Activated T-helper 9 cell treated with anti-CD3 and anti-CD28 coated beads, Interleukin-2, amount 50 U/mL, for 16 hours (primary cell): ENCODE measurements around the gene CRADD.
A peak's percentile ranks its signal among the peaks of the same experiment; 100 is the strongest.
"Not testable (repeated sequence)": the region's sequence is repeated elsewhere in the genome, so short reads cannot be mapped to it uniquely, and the experiment has no call there.

Experiments used
- DNase-seq: peaks from one replicate; pipeline ENCODE4 v3.0.0-alpha.2; 2020; ENCODE audit warnings: low read depth

CRADD gene

DNA sequence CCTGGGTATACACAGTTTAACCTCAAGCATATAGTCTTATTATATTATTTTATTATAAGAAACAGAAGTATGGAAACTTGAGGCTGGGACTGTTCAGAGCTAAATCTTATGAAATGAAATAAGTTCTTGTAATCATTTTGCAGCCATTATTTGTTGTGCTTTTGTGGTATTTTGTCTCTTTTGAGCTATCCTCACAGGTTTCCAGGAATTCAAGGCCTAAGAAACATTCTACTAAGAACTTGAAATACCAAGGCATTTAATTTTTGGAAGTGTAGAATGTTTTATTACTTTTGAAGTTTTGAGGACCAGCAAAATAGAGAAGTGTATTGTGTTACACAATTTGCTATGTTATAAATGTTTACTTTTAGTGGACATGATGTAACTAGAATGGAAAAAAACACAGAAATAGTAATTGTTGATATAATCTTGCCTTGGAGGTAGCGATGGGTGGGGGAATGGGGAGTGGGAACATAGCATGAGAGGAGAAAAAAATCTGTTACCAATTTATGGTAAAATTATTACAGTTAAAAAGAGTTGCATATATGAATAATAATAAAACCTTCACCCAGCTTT lies 81.7 kb downstream of the CRADD start:
- no peak for DNase-seq

DNA sequence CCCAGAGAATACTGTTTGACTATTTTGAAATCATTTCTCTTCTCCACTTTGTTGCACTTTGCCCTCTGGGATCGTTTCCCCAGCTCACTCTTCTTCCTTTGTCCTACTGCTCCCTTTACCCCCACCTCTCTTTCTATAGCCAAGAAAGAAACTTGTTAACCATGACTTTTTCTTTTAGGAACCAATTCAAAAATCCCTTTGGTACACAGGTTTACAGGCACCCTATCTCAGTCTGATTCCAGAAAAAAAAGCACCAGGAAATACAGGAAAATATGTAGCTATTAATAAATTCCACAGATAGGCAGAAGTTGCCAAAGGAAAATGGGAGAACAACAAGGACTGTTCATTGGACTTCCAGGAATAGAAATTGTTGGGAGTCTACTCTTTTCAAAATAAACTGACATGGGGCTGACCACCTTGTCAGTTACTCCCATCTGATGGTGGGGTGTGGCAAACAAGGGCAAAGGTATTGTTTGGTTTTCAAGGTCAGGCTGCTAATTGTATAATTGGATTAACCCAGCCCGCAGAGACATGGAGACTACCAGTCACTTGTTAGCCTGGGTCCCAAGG lies 82.4 kb downstream of the CRADD start:
- DNase-seq, result no peak

DNA sequence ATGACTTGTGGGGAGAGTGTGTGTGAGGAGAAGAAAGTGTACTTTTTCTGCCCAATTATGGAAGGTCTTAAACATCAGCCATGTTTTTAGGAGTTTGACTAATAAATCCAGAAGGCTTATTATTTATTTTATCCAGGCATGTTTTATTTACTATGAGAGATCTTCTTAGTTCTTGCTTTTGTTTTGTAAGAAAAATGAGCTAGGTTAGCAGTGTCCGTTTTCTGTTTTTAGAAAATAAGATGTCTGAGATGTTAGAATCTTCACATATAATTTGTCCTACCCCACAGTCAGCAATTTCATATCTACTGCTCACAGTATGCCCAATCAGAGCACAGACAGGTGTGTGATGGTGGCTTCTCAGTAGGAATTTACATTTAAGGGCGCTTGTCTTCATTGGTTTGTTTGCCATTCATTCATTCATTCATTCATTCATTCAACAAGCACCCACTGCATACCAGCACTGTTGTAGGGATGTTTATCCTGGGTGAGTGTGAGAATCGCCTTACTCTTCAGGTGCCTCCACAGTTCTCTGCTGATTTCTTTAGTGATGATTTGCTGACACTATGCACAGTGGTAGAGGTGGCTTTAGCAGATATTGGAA lies 83.2 kb downstream of the CRADD start:
- DNase-seq, result no peak

DNA sequence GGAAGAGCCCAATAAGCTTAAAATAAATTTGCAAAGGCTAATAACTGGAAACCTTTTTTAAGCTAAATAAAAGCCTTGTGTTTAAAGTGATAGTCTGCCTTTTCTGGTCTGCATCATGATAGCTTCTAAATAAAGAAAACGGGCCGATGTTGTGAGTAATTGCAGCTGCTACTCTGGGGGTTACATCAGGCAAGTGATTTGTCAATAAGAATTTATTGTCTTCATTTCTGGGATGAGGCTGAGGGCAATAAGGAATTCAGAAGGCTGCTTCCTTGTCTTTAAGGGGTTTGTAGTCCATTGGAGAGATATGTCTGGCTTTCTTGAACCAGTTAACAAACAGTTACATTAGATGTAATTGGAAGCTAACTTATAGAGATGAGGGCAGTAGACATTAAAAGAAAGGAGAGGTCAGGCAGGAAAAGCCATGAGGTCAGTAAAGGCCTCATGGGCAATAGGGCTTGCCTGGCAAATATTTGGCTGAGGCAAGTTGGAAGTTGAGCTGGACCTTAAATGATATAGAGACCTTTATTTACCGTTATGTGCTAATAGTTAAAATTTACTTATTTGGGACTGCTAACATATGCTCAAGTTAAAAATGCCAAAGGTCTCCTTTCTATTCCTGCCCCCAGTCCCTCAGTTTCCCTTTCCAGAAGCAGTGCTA lies 85.0 kb downstream of the CRADD start:
- no peak for DNase-seq

DNA sequence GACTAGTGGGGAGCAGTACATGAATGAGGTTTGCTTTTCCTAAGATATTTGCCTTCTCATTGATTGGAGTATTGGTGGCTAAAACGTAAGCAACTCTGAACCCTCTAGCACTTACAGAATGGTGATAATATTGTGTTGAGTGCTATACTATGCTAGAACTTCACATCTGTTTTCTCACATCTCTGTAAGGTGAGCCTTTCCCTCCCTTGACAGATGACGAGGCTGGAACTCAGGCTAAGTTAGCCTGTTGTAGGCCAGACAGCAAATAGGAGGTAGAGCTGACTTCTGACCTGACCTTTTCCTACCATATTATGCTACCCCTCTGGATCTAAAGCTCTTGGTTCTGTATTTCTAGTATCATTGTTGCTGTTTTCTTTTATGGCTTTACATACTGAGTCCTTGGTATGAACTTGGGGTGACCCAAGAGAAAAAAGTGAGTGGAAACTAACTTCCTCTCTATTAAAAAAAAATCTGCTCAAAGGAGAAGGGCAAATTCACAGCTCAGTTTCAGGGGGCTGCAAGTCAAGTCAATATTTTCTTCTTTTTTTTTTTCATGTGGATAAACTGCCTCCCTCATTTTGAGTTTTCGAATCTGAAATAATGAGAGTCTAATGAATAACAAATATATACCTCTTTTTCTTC lies 85.9 kb downstream of the CRADD start:
- DNase-seq, result no peak

DNA sequence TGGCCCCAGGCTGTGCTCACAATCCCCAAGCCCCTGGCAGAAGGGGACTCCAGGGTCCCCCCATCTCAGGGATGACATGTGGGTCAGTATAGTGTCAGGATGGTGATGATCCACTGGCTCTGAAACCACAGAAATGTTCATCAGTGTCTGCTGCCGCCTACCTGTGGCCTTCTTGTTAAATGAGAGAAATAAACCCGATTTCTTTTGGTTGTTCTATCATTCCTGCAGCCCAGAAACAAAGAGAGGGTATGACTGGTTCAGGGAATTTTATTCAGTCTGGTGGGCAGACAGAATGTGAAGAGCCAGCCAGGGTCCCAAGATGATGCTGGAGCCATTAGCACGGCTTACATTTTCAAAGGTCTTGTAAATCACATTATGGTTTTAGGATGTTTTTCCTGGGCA lies 86.6 kb downstream of the CRADD start:
- DNase-seq, result no peak

DNA sequence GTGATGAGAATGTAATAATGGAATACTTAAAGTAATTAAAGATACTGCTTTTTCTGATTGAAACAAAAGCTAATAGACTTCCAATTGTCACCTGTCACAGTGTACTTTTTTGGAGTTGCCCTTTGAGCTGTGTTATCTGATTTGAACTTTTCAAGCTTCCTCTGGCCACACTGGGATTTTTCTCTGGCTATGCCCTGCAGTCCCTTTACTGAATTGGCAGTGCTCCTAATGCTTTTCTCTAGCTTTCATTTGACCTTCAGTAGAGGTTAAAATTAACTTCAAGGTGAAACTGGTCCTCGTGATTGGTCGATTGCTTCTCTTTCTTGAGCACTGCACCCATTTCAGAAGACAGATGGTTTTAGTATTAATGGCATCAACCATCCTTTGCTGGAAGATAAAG lies 89.2 kb downstream of the CRADD start:
- no peak for DNase-seq

DNA sequence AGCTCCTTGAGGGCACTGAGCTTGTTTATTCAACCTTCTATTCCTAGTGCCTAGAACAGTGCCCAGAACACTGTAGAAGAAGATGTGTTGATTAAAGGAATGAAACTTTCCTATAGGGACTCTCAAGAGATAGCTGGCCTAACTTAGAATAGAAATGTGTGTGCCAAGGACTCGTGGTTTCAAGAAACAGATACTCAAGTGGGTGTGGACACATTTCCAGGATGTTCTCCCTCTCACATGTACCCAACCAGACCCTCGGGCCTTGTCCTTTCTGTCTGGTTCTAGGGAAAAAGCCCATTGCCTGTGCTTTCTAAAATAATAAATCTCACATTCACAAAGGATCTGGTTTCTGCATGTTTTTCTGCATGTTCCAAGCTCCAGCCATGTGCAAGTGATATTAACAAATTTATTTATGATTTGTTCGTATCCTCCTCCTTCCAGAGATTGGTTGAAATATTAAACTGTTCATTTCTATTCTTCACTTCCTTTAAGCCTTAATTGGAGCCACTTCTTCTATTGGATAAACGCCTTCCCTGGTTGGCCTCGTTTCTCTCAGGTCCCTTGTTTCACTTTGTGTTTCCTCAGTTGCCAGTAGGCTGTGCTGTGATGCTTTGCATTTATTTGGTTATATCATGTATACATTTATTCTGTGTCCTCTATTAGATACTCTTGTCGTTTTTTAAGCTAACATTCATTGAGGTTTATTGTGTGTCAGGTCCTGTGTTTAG lies 89.8 kb downstream of the CRADD start:
- DNase-seq, result no peak

DNA sequence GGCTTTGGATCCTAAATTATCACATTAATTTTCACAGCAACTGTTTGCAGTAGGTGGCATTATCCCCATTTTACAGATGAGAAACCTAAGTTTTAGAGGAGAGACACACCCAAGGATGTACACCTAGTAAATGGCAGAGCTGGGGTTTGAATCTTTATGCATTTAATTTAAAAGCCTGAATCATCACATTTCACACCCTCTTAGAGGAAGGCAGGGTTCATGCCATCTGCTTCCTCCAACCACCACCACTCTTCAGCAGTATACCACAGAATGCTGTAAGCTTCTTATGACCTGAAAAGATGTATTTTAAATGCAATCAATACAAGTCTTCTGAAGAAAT lies 90.3 kb downstream of the CRADD start:
- DNase-seq, result no peak

DNA sequence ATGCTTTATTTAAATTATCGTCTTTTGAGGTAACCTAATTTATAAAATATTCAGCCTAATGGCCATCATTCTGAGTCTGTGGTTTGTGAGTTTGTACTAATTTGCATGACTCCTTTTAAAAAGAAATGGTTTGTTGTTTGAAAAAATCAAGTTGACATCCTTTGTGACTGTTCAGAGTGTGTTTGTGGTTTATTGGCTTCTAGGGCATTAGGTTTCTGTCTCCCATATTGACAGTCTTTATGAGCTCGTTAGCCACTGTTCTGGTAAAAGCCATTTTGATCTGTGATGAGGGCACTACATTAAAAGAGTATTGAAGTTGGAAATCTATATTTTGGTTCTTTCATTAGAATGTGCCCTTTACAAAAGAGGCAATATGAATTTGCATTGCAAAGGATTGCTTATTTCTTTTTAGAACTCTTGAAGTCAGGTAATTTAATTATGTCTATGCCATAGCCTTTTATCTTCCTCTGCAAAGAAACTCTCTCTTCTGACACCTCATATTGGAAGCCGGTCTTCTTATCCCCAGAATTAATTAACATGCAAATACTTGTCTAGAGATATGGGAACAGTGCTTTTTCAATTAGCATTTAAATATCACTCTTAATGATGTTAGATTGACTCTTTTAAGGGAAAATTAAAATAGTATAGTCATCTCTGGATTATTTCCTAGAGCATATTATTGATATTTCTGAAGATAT lies 95.0 kb downstream of the CRADD start:
- DNase-seq, result no peak

DNA sequence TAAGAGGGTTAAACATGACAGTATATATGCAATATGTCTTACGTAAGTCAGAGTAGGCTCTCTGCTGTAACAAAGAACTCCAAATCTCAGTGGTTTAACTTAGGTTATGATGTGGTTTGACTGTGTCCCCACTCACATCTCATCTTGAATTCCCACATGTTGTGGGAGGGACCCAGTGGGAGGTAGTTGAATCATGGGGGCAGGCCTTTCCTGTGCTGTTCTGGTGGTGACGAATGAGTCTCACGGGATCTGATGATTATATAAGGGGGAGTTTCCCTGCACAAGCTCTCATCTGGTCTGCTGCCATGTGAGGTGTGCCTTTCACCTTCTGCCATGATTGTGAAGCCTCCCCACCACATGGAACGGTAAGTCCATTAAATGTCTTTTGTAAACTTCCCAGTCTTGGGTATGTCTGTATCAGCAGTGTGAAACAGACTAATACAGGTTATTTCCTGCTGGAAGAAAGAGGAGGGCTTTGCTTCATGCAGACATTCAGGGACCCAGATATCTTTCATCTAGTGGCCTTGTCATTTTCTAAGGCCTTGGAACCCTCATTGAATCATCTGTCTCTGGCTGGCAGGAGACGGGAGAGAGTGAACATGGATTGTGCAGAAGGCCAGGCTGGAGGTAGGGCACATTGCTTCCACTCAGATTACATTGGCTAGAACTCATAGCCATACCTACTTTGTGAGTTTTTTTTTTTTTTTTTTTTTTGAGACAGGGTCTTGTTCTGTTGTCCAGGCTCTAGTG lies 96.1 kb downstream of the CRADD start:
- peak; percentile 46 for DNase-seq

DNA sequence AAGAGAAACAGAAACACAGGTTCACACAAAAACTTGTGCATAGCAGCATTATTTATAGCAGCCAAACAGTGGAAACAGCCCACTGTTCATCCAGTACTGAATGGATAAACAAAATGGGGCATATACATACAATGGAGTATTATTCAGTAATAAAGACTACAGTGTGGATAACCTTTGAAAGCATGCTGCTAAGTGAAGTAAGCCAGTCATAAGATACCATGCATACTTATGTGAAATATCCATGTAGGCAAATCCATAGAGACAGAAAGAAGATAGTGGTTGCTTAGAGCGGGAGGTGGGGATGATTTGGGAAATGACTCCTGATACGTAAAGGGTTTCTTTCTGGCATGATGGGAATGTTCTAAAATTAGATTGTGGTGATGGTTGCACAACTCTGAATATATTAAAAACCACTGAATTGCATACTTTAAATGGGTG lies 99.4 kb downstream of the CRADD start:
- no peak for DNase-seq

DNA sequence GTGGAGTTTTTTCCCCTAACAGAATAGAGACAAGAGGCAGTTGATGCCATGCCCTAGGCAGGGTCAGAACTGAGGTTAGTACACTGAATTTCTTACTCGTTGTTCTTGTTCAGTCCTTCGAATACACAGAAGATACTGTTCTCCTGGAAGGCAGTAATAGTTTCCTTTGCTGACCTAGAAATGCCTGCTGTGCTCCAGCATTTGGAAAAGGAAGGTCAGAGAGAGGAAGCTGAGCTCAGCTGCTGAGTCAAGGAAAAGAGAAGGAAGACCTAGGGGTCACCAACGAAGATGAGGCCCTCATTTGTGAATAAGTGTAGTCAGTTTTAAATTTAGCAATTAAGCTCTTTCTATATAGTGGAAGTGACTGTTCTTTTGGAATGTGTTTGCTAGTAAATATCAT lies 100.1 kb downstream of the CRADD start:
- no peak for DNase-seq

DNA sequence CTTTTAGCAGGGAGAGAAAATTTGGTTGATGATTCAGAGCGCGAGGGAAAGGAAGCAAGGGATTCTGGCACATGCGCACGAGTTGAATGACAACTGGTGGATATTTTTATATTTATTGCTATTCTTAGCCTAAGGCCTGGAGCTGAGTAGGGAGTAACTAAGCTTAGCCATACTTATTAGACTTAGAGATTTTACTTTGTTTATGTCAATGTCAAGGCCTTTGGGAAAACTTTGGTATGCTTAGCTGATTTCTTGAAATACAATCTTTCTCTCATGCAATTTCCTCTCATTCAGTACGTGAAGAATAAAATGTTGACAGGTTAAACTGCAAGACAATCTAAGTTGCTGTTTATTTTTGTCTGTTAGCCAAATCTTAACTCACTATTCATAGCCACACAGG lies 101.1 kb downstream of the CRADD start:
- no peak for DNase-seq

DNA sequence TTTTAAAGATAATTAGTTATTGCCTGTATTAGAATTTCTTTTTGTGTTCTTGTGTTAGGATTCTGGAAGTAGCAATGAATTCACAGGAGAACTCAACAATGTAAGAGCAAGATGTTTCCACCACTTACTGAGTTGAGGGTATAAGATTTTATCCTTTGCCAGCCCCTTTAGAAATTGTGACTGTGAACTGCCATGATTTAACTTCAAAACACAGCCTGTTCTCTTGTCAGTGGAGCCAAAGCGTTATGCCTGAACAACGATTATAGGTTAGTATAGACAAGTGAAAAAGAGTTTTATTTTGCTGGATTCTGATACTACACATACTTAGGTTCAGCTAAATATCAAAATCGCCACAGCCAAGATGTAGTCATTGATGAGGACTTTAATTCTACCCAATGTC lies 101.6 kb downstream of the CRADD start:
- DNase-seq, result no peak

DNA sequence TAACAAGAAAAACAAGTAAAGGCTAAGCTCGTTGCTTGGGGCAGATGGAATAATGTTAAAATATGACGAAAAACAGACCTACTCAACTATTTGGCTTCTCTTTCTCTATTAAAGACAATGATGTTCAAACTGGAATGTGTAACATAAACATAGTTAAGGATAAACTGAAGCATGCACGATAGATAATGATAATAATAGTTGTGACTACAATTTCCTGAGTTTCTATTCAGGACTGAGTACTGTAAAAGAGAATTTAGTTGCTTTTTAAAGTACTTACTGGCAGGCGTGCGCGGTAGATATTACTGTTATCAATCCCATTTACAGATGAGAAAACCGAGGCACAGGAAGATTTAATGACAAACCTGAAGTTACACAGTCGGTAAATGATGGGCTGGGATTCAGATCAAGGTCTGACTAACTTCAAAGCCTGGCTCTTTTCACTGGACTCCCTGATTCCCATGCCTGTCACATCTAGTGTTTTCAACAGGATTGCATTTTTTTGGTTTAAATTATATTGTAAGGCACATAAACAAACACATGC lies 103.0 kb downstream of the CRADD start:
- DNase-seq, result no peak

DNA sequence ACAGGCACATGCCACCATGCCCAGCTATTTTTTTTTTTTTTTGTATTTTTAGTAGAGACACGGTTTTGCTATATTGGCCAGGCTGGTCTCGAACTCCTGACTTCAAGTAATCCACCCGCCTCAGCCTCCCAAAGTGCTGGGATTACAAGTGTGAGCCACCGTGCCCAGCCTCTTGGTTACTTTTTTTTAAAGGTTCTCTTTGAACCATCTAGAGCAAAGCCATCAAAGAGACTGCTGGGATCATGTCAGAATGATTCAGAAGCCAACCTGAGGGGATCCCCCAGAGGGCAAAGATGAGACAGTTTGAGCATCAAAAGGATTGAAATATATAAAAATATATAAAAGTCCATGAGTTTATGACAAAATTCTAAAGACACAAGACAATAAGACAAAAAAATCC lies 103.7 kb downstream of the CRADD start:
- DNase-seq, result not testable (repeated sequence)

DNA sequence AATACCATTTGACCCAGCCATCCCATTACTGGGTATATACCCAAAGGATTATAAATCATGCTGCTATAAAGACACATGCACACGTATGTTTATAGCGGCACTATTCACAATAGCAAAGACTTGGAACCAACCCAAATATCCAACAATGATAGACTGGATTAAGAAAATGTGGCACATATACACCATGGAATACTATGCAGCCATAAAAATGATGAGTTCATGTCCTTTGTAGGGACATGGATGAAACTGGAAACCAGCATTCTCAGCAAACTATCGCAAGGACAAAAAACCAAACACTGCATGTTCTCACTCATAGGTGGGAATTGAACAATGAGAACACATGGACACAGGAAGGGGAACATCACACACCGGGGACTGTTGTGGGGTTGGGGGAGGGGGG lies 104.8 kb downstream of the CRADD start:
- DNase-seq, result not testable (repeated sequence)

DNA sequence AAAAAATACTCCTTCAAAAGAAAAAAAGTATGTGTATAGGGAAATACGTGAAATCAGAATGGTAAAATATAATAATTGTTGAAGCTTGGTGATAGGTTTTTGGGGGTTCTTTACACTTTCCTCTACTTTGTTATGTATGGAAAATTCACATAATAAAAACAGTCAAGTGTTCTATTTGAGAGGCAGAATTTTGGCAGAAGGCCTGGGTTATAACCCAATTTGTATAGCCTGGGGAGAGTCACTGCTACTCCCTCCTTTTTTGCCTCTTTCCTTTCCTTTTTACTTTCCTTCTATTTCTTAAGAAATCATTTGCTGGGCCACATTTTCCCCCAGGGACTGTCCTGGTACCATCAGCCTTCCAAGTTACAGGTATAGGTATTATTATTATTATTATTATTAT lies 105.7 kb downstream of the CRADD start:
- DNase-seq, result no peak

DNA sequence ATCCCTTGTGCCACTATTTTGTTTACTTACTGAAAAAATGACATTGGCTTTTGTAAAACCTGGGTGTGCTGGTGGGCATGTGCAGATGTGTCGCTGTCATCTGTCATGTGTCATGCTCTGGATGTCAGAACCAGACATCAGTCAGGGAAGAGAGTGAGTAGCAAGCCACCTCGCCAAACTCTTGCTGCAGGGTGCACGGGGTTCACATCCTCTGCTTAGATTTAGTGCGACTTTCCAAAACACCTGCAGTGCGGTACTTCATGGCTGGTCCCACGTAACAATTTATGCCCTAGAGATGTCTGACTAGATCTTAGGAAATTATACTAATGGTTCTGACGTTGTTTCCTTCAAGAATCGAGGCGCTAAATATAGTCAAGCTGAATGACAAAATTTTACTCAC lies 106.7 kb downstream of the CRADD start:
- peak; percentile 6 for DNase-seq
